Stimulated activated CD4-positive, alpha-beta T cell treated with anti-CD3 and anti-CD28 coated beads, Interleukin-1b, Interleukin-23, amount 100 ng/mL, for 48 hours (primary cell): ENCODE results near the gene USF1.
"Not testable (repeated sequence)": the region's sequence is repeated elsewhere in the genome, so short reads cannot be mapped to it uniquely, and the experiment has no call there.

Experiments used
- DNase-seq: peaks from one replicate; pipeline ENCODE4 v3.0.0-alpha.2; 2020

Gene USF1

DNA sequence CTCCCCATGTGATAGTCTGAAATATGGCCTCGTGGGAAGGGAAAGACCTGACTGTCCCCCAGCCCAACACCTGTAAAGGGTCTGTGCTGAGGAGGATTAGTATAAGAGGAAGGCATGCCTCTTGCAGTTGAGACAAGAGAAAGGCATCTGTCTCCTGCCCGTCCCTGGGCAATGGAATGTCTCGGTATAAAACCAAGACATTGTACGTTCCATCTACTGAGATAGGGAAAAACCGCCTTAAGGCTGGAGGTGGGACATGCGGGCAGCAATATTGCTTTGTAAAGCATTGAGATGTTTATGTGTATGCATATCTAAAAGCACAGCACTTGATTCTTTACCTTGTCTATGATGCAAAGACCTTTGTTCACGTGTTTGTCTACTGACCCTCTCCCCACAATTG is 28.6 kb downstream of the USF1 start:
- not testable (repeated sequence) for DNase-seq

DNA sequence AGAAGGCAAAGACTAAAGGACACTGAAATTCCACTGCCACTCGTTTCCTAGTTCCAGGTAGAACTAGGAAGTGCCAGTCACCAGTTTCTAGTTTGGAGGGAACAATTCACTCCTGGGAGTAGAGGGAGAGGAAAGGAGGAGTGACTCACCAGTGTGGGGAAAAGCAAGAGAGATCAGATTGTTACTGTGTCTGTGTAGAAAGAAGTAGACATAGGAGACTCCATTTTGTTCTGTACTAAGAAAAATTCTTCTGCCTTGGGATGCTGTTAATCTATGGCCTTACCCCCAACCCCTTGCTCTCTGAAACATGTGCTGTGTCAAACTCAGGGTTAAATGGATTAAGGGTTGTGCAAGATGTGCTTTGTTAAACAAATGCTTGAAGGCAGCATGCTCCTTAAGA is 29.1 kb downstream of the USF1 start:
- DNase-seq: not testable (repeated sequence)

DNA sequence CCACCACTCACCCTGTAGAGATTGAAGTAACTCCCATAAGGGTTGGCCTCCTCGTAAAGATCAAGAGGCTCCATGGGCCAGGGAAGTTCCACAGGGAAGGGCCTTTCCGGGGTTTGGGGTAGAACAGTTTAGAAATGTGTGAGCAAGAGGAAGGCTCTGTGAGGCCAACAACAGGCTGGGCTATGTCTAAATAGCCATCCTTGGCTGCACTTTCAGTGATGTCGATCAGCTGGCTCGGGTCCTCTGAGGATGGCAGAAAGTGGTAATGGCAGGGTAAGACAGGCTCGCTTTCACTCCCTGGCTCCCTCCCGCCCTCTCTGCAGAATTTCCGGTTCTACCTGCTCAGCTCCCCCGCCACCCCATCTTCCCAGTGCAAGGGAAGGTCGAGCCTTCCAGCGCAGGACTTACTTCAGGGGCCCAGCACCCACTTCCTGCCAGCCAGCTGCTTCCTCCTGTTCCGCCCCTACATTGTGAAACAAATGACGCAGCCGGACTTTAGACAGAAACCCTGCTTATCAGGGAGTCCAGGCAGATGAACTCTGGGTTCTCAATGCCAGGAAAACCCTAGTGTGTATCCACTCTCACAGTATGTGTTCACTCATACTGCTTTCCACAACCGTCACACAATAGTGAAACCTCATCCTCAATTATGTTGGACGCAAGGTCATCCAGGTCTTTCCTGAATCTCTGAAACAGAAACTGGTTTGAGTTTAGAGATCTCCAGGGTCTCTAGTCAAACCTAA is 32.1 kb downstream of the USF1 start:
- peak; percentile 75 for DNase-seq

DNA sequence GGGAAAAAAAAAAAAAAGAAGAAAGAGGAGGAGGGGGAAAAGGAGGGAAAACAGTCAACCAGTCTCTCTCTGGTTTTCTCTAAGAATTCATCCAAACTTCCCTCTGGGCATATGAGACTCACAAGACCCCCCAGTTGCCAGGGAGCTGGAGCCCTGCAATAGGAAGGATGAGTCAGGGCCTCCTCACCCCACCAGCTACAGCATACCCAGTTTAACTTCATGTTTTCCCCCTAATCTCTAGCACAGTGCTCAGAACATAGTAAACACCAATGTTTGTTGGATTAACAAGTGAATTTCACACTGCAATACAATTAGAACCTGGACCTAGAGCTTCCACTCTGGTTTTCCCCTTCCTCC is 32.7 kb downstream of the USF1 start:
- no peak for DNase-seq

DNA sequence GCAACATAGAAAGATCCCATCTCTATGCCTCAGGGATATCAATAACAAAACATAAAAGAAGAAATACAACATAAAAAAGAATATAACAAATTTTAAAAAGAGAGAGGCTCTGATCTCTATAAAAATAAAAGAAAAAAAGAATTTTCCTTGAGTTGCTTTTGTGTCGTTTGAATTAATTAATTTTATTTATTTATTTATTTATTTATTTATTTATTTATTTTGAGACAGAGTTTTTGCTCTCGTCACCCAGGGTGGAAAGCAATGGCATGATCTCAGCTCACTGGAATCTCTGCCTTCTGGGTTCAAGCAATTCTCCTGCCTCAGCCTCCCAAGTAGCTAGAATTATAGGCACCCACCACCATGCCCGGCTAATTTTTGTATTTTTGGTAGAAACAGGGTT is 33.4 kb downstream of the USF1 start:
- DNase-seq: no peak

DNA sequence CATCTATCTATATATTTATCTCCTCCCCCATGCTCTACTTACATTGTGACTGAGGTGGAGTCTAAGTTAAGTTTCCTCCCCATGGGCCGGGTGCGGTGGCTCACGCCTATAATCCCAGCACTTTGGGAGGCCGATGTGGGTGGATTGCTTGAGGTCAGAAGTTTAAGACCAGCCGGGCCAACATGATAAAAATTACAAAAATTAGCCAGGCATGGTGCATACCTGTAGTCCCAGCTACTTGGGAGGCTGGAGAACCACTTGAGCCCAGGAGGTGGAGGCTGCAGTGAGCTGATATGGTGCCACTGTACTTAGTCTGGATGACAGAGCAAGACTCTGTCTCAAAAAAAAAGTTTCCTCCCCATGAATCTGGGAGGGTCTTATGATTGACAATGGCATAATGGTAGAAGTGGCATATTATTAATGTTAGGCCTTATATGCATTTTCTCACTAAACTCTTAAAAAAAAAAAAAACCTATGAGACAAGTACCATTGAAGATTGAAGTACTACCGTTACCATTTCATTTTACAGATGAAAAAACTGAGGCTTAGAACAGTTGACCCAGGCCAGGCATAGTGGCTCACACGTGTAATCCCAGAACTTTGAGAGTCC is 36.1 kb downstream of the USF1 start:
- no peak for DNase-seq

DNA sequence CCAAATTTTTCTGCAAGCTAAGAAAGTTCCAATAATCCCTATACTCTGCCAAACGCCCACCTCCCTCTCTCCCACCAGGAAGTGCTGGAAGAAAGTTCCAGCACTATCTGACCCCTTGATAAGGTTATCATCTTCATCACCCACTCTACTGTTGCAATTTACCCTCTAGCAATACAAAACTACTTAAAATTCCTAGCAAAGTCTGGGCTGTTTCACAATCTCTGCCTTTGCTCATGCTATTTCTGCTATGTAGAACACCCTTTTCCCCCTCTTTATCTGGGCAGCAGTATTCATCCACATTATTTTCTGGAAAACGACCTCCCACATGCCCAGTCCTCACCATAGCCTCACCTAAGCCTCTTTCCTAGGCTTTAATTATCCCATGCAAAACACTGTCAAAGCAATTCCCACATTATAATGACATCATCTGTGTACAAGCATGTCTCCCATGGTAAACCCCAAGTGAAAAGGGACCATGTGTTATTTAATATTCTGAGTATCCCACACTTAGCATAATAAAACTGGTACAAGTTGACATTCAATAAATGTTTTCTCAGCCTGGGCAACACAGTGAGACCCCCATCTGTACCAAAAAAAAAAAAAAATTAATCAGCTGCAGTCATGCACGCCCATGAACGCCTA is 36.8 kb downstream of the USF1 start:
- DNase-seq: no peak

DNA sequence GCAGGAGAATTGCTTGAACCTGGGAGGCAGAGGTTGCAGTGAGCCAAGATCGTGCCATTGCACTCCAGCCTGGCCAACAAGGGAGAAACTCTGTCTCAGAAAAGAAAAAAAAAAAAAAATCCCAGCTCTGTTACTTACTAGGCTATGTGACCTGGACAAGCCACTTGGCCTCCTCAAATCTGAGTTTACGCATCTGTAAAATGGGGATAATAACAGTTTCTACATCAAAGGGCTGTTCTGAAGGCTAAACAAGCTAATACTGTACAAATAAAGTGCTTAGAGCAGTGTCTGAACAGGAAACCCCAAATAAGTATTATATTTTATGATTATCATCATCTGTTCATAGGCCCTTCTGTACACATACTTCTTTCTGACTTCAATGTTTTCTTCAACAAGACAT is 38.4 kb downstream of the USF1 start:
- no peak for DNase-seq

DNA sequence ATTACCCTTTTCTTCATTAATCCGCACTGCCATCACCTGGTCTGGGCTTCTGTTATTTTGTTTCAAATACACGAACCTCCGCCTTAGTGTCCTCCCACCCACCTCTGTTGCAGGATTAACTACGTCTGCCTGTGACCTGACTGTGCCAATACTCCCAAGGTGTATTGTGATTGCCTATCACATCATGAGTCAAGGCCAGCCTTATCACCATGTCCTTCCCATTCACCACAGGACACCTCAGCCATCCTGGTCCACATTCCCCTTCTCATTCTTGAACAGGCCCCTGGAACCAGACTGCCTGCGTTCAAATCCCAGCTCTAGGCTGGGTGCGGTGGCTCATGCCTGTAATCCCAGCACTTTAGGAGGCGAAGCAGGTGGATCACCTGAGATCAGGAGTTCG is 39.2 kb downstream of the USF1 start:
- DNase-seq: no peak

DNA sequence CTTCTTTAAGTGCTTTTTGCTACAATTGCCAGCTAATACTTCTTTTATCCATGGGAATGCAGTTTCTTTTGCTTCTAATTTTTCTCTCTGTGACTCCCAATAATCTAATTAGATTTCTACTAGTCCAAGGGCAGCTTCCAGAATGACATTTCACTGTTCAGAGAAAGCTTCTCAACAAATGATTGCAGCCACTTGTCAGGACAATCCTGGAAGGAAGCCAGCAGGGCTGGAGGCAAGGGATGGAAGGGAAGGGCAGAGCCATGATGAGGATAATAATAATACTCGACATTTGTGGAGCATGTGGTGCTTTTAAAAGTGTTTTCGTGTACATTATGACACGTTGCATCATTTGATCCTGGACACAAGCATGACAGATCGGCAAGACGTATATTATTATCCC is 44.3 kb downstream of the USF1 start:
- DNase-seq: no peak

DNA sequence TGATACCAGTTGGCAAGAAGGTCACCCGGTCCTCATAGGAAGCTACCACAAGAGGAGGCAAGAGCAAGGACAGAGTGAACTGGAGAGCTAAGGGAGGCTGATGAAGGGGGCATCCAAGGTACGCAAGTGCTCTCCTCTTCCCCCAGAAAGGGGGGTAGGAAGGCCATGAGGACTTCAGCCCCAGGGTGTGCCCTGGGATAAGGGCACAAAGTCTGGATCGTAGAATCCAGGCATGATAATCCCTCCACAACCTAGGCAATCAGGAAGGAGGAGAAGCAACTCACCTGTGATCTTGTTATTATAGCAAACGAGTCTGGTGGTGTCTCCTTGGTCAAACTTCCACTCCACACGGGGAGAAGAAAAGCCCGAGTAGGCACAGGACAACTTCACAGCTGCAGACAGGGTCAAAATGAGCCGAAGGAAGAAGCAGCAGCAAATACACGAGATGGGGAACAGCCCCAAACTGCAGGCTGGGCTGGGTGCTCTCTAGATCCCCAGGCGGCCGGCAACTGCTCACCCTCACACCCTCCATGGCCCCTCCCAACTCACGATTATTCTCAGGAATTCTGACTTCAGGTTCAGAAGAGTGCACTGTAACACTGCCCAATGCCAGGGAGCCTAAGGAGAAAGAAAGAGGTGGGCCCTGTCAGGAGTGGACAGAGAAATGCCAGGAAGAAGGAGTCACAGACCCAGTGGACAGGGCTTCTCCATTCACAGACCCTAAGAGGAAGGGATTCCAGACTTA is 44.9 kb downstream of the USF1 start:
- DNase-seq: no peak

DNA sequence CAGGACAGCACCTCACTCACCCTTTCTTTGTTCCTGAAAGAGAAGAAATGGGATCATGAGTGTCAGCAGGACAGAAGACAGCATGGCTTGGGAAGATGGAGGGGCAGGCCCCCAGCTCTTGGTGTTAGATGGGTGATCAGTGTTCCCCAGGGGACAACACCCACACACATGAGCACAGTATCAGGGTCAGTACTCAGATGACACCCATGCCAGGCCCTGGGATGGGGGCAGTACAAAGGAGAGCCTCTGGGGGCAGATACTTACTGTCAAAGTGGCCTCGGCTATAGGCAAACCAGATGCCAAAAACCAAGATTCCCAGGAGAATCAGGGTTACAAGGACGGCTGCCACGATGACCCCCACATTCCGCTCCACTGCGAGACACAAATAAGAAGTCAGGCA is 46.4 kb downstream of the USF1 start:
- no peak for DNase-seq

DNA sequence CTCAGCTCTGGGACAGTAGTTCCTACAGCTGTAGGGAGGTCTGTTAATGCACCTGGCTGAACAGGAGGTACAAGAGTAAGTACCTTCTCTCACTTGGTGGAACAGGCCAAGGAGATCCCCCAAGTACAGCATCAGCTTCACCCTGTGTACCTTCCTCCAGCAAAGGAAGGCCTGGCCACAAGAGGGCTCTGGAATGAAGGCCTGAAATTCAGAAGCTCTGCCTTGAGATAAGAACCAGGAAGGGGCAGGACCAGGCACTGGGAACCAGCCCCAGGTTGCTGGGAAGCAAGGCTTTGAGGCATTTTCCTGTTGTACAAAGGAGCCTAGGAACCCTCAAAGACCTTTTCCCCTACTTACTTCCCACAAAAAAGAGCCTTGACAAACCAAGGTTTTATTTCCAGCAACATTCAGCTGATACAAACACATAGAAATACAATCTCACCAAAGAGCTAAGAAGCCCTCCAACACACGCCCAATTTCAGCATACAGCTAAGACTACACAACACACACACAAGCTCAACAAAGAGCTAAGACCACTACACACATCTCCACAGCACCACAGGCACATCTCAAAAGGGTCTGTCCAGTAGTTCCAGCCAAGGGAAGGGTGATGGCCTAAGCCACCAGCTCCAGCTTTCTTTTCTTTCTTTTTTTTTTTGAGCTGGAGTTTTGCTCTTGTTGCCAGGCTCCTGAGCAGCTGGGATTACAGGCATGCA is 48.3 kb downstream of the USF1 start:
- DNase-seq: peak; percentile 27

DNA sequence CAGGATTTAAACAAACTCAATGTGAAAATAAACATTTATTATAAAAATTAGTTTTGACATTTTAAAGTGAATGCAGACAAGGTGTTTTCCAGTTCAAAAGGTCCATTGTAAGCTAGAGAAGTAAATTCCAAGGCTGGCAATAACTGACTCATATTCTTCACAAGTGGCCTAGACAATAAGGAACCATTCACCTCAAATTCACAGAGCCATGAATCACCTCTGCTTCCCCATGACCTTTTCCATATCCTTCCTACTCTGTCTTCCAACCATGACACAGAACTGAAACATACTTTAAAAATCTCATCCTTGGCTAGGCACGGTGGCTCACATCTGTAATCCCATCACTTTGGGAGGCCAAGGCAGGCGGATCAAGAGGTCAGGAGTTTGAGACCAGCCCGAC is 49.6 kb downstream of the USF1 start:
- no peak for DNase-seq

DNA sequence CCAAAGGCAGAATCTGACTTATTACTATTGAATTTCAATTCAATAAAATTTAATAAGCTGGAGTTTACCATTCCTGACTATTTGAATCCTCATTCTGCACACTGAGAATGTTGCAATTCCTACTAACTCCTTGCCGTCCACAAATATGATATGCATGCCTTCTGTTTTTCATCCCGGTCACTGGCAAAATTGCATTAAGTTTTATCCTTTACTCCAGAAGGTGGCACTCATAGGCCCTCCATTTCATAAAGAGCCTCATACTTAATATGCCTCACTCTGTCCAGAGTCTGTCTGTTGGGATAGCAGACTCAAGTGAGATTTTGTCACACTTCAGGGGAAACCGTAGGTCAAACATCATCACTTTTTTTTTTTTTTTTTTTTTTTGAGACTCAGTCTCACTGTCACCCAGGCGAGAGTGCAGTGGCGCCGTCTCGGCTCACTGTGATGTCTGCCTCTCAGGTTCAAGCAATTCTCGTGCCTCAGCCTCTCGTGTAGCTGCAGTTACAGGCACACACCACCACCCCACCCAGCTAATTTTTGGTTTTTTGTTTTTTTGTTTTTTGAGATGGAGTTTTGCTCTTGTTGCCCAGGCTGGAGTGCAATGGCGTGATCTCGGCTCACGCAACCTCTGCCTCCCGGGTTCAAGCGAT is 52.1 kb downstream of the USF1 start:
- DNase-seq: no peak

DNA sequence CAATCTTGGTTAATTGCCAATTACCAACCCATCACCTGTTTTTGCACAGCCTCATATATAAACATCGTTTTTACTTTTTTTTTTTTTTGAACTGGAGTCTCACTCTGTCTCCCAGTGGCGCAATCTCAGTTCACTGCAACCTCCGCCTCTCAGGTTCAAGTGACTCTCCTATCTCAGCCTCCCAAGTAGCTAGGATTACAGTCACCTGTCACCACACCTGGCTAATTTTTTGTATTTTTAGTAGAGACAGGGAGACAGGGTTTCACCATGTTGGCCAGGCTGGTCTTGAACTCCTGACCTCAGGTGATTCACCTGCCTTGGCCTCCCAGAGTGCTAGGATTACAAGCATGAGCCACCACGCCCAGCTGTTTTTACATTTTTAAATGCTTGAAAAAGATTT is 53.7 kb downstream of the USF1 start:
- DNase-seq: not testable (repeated sequence)
